Astrocyte of the cerebellum (primary cell): ENCODE results near the gene ADD2.
"Not testable (repeated sequence)": the region's sequence is repeated elsewhere in the genome, so short reads cannot be mapped to it uniquely, and the experiment has no call there.

Experiments
- DNase-seq: peaks from one replicate; pipeline ENCODE4 v3.0.0-alpha.2; 2011; ENCODE audit warnings: low read depth
- H3K4me3 ChIP-seq: 2 replicates; pipeline ENCODE4 v1.5.1; 2011; ENCODE audit warnings: mild to moderate bottlenecking, low read depth, low read length, moderate library complexity
- CTCF ChIP-seq: IDR thresholded peaks from 2 replicates; pipeline ENCODE4 v1.5.1; 2012; ENCODE audit warnings: low read length, low read depth, moderate library complexity, mild to moderate bottlenecking; ENCODE audit errors: missing control alignments
- in situ Hi-C: cut with HindIII; loops from 2 replicates; pipeline ENCODE4 v1.10.0; 2017; ENCODE audit warnings: low sequenced_read_pairs

ADD2 gene

GRCh38 chr2:70807102-70807827, 39.3 kb upstream of the ADD2 start:
- DNase-seq: no peak
- in situ Hi-C loops: no loop called here
- no peak overlapping the region for H3K4me3 ChIP-seq
- no peak for TF ChIP-seq CTCF

GRCh38 chr2:70806620-70807019, 38.6 kb upstream of the ADD2 start:
- in situ Hi-C loops: no loop called here
- no peak for TF ChIP-seq CTCF
- DNase-seq: no peak
- no peak overlapping the region for H3K4me3 ChIP-seq

- no peak for TF ChIP-seq CTCF
- no peak overlapping the region for H3K4me3 ChIP-seq
- no peak for DNase-seq
- in situ Hi-C loops: no loop called here
Measured at GRCh38 chr2:70806013-70806412, 38.0 kb upstream of the ADD2 start.

- in situ Hi-C loops: no loop called here
- no peak for TF ChIP-seq CTCF
- H3K4me3 ChIP-seq: no peak overlapping the region
- DNase-seq: no peak
Measured at GRCh38 chr2:70801607-70802263, 33.7 kb upstream of the ADD2 start.

GRCh38 chr2:70799706-70800105, 31.7 kb upstream of the ADD2 start:
- in situ Hi-C loops: no loop called here
- no peak for TF ChIP-seq CTCF
- no peak overlapping the region for H3K4me3 ChIP-seq
- DNase-seq: no peak

GRCh38 chr2:70797996-70798395, 30.0 kb upstream of the ADD2 start:
- DNase-seq, in situ Hi-C loops, H3K4me3 ChIP-seq: not testable (repeated sequence)

GRCh38 chr2:70797506-70797905, 29.5 kb upstream of the ADD2 start:
- H3K4me3 ChIP-seq: no peak overlapping the region
- no peak for TF ChIP-seq CTCF
- in situ Hi-C loops: no loop called here
- no peak for DNase-seq
